Breast epithelium (tissue), 3 donors: ENCODE data around the gene KRTAP10-5.

Experiments used
- POLR2A ChIP-seq: fragments of 450-650 bp; IDR thresholded peaks from one replicate; pipeline ENCODE4 v1.6.1; 2016; ENCODE audit warnings: antibody characterized with exemption, mild to moderate bottlenecking, moderate library complexity
- TF ChIP-seq, protein P1 (sequence below), 3 donors: fragments of 450-650 bp; IDR thresholded peaks; one replicate each; pipeline ENCODE4 v1.5.1; 2016 to 2017; ENCODE audit warnings: antibody characterized with exemption in 3 of 3, mild to moderate bottlenecking in 3 of 3, moderate library complexity in 3 of 3

GRCh38 chr21:44552681-44553080 lies 27.7 kb downstream of the KRTAP10-5 start:
- TF ChIP-seq POLR2A = no peak
- TF ChIP-seq, protein P1, sequence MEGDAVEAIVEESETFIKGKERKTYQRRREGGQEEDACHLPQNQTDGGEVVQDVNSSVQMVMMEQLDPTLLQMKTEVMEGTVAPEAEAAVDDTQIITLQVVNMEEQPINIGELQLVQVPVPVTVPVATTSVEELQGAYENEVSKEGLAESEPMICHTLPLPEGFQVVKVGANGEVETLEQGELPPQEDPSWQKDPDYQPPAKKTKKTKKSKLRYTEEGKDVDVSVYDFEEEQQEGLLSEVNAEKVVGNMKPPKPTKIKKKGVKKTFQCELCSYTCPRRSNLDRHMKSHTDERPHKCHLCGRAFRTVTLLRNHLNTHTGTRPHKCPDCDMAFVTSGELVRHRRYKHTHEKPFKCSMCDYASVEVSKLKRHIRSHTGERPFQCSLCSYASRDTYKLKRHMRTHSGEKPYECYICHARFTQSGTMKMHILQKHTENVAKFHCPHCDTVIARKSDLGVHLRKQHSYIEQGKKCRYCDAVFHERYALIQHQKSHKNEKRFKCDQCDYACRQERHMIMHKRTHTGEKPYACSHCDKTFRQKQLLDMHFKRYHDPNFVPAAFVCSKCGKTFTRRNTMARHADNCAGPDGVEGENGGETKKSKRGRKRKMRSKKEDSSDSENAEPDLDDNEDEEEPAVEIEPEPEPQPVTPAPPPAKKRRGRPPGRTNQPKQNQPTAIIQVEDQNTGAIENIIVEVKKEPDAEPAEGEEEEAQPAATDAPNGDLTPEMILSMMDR (IDR thresholded peaks at IDR 0.05) = no peak
